ENCODE measurements around the gene CCND3. TPM values are rescaled to one million over a fixed set of nuclear protein-coding genes. Genes with fewer than 3 reads are reported as not detected.
"Not testable (repeated sequence)": the region's sequence is repeated elsewhere in the genome, so short reads cannot be mapped to it uniquely, and the experiment has no call there.

The CCND3 gene
- total RNA-seq, 2 donors from 2014 or later, result 8.5 to 11.7 TPM

- Histone ChIP-seq H3K4me3 (ENCODE audit: low read length) (no peak overlapping the region), H3K36me3 (ENCODE audit: control insufficient read depth, insufficient read depth, low read length) (no peaks in the 10 kb centered on the region), H3K4me1 (ENCODE audit: control insufficient read depth, insufficient read depth, low read length) (no peaks in the 10 kb centered on the region), H3K9ac (ENCODE audit: extremely low read depth, low read length, poor library complexity, severe bottlenecking) (no peak overlapping the region), H3K27me3 (ENCODE audit: control insufficient read depth, insufficient read depth, low read length, poor library complexity, severe bottlenecking) (no peaks in the 10 kb centered on the region), H3K9me3 (ENCODE audit: control insufficient read depth, low read length) (no peaks in the 10 kb centered on the region), H3K27ac (ENCODE audit: low read depth, low read length) (no peak overlapping the region)
- Mint-ChIP-seq H3K9me3 (no peaks in the 10 kb centered on the region), H3K27ac (no peak overlapping the region), H3K27me3 (ENCODE audit: insufficient read depth) (no peaks in the 10 kb centered on the region), H3K4me3 (no peak overlapping the region), H3K4me1 (peaks cover 2% of the 10 kb centered on the region), H3K36me3 (ENCODE audit: low read depth) (no peaks in the 10 kb centered on the region)
- no peak for DNase-seq
- TF ChIP-seq CTCF (conservative IDR thresholded peaks at IDR 0.05), result no peak
- 79 to 94% methylated on average over 2 of the region's 2 CpGs for WGBS, 2 experiments (ENCODE audit: insufficient coverage in 1 of 2, insufficient read length in 1 of 2)
These were observed 13.1 kb upstream of the CCND3 start for GRCh38 chr6:41954668-41955067.

DNA sequence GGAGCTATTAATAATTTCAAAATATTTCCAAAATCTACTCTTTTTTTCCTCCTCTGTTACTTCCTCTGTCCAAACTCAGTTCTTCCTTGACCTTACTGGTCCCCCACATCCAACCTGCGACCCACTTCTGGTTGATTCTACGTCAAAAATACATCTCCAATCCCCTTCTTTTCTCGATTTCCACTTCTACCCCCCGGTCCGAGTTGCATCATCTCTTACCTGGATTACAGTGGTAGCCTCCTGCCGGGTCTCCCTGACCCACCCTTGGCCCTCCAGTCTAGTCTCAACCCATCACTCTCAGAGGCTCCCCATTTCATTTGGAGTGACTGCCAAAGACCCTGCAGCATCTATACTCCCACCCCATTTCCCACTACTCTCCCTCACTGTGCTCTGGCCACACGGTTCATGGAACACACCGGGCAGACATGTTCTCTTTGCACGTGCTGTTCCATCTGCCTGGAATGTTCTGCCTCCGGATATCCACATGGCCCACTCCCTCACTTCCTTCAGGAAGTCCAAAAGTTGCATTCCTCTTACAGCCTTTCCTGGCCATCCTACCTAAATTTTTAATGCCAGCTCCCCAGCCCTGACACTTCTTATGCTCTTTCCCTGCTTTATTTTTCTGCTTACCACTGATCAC is 6.1 kb upstream of the CCND3 start:
- no peak overlapping the region for H3K27ac Mint-ChIP-seq
- H3K4me1 Mint-ChIP-seq, result peaks cover 2% of the 10 kb centered on the region
- no peak for DNase-seq
- no peaks in the 10 kb centered on the region for H3K36me3 Mint-ChIP-seq (ENCODE audit: low read depth)
- peaks cover 2% of the 10 kb centered on the region for H3K27me3 Mint-ChIP-seq (ENCODE audit: insufficient read depth)
- Histone ChIP-seq H3K4me1 (ENCODE audit: control insufficient read depth, insufficient read depth, low read length) (no peaks in the 10 kb centered on the region), H3K27ac (ENCODE audit: low read depth, low read length) (no peak overlapping the region), H3K9ac (ENCODE audit: extremely low read depth, low read length, poor library complexity, severe bottlenecking) (no peak overlapping the region), H3K27me3 (ENCODE audit: control insufficient read depth, insufficient read depth, low read length, poor library complexity, severe bottlenecking) (no peaks in the 10 kb centered on the region), H3K4me3 (ENCODE audit: low read length) (no peak overlapping the region), H3K36me3 (ENCODE audit: control insufficient read depth, insufficient read depth, low read length) (no peaks in the 10 kb centered on the region), H3K9me3 (ENCODE audit: control insufficient read depth, low read length) (no peaks in the 10 kb centered on the region)
- WGBS, 2 experiments (ENCODE audit: insufficient coverage in 1 of 2, insufficient read length in 1 of 2), result 88 to 89% methylated on average over 9 to 10 of the region's 10 CpGs
- H3K4me3 Mint-ChIP-seq, result no peak overlapping the region
- TF ChIP-seq CTCF (conservative IDR thresholded peaks at IDR 0.05), result no peak
- no peaks in the 10 kb centered on the region for H3K9me3 Mint-ChIP-seq

- Mint-ChIP-seq H3K9me3 (no peaks in the 10 kb centered on the region), H3K27ac (no peak overlapping the region), H3K4me1 (peaks cover 24% of the 10 kb centered on the region), H3K36me3 (ENCODE audit: low read depth) (no peaks in the 10 kb centered on the region), H3K27me3 (ENCODE audit: insufficient read depth) (peaks cover 14% of the 10 kb centered on the region), H3K4me3 (no peak overlapping the region)
- H3K9ac ChIP-seq (ENCODE audit: extremely low read depth, low read length, poor library complexity, severe bottlenecking), result no peak overlapping the region
- no peak for DNase-seq
- no peak overlapping the region for H3K4me3 ChIP-seq (ENCODE audit: low read length)
- H3K36me3 ChIP-seq (ENCODE audit: control insufficient read depth, insufficient read depth, low read length), result no peaks in the 10 kb centered on the region
- no peak for TF ChIP-seq CTCF (conservative IDR thresholded peaks at IDR 0.05)
- H3K4me1 ChIP-seq (ENCODE audit: control insufficient read depth, insufficient read depth, low read length), result peaks cover 3% of the 10 kb centered on the region
- H3K27me3 ChIP-seq (ENCODE audit: control insufficient read depth, insufficient read depth, low read length, poor library complexity, severe bottlenecking), result no peaks in the 10 kb centered on the region
- no peaks in the 10 kb centered on the region for H3K9me3 ChIP-seq (ENCODE audit: control insufficient read depth, low read length)
- H3K27ac ChIP-seq (ENCODE audit: low read depth, low read length), result no peak overlapping the region
These were observed 1.8 kb upstream of the CCND3 start for GRCh38 chr6:41943456-41943855.

DNA sequence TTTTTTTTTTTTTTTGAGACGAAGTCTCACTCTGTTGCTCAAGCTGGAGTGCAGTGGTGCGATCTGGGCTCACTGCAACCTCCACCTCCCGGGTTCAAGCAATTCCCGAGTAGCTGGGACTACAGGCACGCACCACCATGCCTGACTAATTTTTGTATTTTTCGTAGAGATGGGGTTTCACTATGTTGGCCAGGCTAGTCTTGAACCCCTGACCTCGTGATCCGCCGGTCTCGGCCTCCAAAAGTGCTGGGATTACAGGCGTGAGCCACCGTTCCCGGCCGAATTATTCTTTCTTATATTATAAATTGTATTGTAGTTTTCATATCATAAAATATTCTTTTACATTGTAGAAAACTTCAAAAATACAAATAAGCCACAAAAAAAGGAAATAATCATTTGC is 1.3 kb upstream of the CCND3 start:
- not testable (repeated sequence) for H3K27ac ChIP-seq (ENCODE audit: low read depth, low read length); H3K36me3 Mint-ChIP-seq (ENCODE audit: low read depth); DNase-seq; H3K27ac Mint-ChIP-seq; H3K4me3 ChIP-seq (ENCODE audit: low read length); H3K9ac ChIP-seq (ENCODE audit: extremely low read depth, low read length, poor library complexity, severe bottlenecking); H3K4me1 ChIP-seq (ENCODE audit: control insufficient read depth, insufficient read depth, low read length); H3K36me3 ChIP-seq (ENCODE audit: control insufficient read depth, insufficient read depth, low read length); H3K9me3 ChIP-seq (ENCODE audit: control insufficient read depth, low read length); H3K9me3 Mint-ChIP-seq; H3K27me3 ChIP-seq (ENCODE audit: control insufficient read depth, insufficient read depth, low read length, poor library complexity, severe bottlenecking); H3K4me3 Mint-ChIP-seq
- 95 to 97% methylated on average over 4 to 10 of the region's 14 CpGs for WGBS, 2 experiments (ENCODE audit: insufficient coverage in 1 of 2, insufficient read length in 1 of 2)
- H3K27me3 Mint-ChIP-seq (ENCODE audit: insufficient read depth), result peaks cover 14% of the 10 kb centered on the region
- peaks cover 24% of the 10 kb centered on the region for H3K4me1 Mint-ChIP-seq

Measured in endodermal cell (in vitro differentiated cells).